Mammary epithelial cell (primary cell): Measurements from ENCODE around the gene CTIF.

ENCODE experiments used
- EZH2 ChIP-seq: IDR thresholded peaks from 2 replicates; pipeline ENCODE4 v1.6.1; 2012; ENCODE audit warnings: low read length, inconsistent platforms, borderline replicate concordance
- TF ChIP-seq, protein P1 (sequence below), 2 donors: IDR thresholded peaks in 1 of 2; conservative IDR thresholded peaks in 1 of 2; 2 replicates each; pipeline ENCODE4 v1.5.1; 2011 to 2012; ENCODE audit warnings: inconsistent platforms in 2 of 2, low read length in 2 of 2, mild to moderate bottlenecking in 2 of 2, control low read depth in 1 of 2, low read depth in 1 of 2; ENCODE audit not compliant: insufficient read depth in 1 of 2; ENCODE audit errors: extremely low read depth in 1 of 2

DNA sequence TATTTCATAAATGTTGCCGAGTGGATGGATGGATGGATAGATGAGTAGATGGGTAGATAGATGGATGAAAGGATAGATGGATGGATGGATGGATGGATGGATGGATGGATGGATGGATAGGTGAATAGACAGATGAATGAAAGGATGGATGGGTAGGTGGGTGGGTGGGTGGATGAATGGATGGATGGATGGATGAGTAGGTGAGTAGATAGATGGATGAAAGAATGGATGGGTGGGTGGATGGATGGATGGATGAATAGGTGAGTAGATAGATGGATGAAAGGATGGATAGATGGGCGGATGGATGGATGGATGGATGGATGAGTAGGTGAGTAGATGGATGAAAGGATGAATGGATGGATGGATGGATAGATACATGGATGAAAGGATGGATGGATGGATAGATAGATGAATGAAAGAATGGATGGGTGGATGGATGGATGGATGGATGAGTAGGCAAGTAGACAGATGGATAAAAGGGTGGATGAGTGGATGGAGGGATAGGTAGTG lies 307.6 kb downstream of the CTIF start:
- TF ChIP-seq, protein P1, sequence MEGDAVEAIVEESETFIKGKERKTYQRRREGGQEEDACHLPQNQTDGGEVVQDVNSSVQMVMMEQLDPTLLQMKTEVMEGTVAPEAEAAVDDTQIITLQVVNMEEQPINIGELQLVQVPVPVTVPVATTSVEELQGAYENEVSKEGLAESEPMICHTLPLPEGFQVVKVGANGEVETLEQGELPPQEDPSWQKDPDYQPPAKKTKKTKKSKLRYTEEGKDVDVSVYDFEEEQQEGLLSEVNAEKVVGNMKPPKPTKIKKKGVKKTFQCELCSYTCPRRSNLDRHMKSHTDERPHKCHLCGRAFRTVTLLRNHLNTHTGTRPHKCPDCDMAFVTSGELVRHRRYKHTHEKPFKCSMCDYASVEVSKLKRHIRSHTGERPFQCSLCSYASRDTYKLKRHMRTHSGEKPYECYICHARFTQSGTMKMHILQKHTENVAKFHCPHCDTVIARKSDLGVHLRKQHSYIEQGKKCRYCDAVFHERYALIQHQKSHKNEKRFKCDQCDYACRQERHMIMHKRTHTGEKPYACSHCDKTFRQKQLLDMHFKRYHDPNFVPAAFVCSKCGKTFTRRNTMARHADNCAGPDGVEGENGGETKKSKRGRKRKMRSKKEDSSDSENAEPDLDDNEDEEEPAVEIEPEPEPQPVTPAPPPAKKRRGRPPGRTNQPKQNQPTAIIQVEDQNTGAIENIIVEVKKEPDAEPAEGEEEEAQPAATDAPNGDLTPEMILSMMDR (conservative IDR thresholded peaks at IDR 0.05 in 1 of 2, IDR thresholded peaks at IDR 0.05 in 1 of 2; ENCODE audit: extremely low read depth in 1 of 2, insufficient read depth in 1 of 2, low read depth in 1 of 2, low read length in 2 of 2) = no peak
- TF ChIP-seq EZH2 = no peak
